Measurements from ENCODE around the gene RSPO3.

GRCh38 chr6:127094791-127095190 lies 23.7 kb upstream of the RSPO3 start:
- TF ChIP-seq CTCF (conservative IDR thresholded peaks at IDR 0.05; ENCODE audit: low read length), result no peak
- no peak for TF ChIP-seq EZH2phosphoT487 (IDR thresholded peaks at IDR 0.05; ENCODE audit: borderline replicate concordance)
